HG02973 (cell line): Measurements from ENCODE around the gene CNTNAP2.

Experiments used
- ATAC-seq: cut with Tn5 transposase; IDR thresholded peaks from one replicate; pipeline ENCODE4 v1.9.1; 2021; ENCODE audit warnings: moderate library complexity; ENCODE audit not compliant: unreplicated experiment

CNTNAP2 gene

GRCh38 chr7:147513451-147513850, 1396.8 kb downstream of the CNTNAP2 start:
- no peak for ATAC-seq

DNA sequence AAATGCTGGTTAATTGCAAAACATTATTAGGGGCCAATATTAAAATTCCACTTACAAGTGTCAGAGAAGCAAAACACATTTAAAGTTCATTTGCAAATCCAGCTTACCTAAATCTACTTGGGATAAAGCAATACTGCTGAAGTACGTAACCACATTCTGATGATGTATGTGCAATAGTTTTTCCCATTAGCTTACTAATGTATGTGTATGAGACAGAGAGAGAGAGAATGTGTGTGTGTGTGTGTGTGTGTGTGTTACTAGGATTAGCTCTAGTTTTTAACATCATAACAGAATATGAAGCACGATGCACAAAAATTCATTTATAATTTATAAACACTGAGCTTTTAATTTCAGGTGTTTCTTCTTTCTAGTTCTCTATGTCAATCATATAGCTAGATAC, 1399.8 kb downstream of the CNTNAP2 start:
- no peak for ATAC-seq

DNA sequence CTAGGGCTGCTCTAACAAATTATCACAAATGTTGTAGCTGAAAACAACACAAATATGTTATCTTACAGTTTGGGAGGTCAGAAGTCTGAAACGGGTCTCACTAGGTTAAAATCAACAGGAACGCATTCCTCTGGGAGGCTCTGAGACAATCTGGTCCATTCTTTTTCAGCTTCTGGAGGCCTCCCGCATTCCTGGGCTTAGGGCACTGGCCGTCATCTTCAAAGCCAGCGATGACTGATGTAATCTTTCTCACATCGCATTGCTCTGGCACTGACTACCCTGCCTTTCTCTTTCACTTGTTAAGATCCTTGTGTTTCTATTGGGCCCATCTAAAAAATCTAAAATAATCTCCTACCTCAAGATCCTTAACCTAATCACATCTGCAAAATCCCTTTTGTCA, 1402.5 kb downstream of the CNTNAP2 start:
- no peak for ATAC-seq

- no peak for ATAC-seq
These were observed 1406.5 kb downstream of the CNTNAP2 start for GRCh38 chr7:147523056-147523455.

DNA sequence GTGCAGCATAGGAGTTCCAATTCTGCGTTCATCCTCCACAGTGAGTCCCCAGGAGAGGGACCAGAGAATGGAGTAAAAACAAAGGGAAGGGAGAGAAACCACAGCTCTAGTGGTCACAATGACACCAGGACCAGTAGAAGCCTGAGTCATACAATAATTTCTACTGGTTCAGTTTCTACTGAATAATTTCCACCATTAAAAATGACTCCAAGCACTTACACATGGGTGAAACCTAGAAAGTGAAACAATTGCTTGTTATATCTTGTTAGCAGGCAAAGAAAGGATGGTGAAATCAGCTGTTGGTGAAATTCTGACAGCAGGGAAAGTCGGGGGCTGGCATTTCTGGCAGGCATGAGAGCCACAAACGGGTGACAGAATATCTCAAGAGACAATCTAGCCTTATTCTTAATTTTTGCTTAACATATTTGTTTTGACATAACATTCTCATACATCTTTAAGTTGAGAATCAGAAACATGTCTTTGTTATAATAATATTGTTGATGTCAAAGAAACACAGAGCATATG, 1408.2 kb downstream of the CNTNAP2 start:
- ATAC-seq: no peak

DNA sequence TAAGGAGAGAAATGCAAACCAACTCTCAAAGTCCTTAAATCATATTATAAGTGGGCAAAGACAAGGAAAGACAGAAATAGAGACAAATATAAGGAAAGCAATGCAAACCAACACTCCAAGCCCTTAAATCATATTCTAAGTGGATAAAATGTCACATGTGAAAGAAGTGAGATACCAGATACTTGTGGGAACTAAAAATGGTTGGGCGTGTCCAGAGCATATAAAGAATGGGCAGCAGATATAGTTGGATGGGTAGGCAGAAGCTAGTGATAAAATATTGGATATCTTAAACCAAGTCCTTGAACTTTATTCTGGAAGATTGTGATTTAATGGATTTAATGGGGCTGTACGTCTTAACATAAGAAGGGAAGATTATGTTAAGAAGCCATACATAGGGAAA, 1408.7 kb downstream of the CNTNAP2 start:
- ATAC-seq: no peak

GRCh38 chr7:147535701-147536111, 1419.1 kb downstream of the CNTNAP2 start:
- no peak for ATAC-seq

DNA sequence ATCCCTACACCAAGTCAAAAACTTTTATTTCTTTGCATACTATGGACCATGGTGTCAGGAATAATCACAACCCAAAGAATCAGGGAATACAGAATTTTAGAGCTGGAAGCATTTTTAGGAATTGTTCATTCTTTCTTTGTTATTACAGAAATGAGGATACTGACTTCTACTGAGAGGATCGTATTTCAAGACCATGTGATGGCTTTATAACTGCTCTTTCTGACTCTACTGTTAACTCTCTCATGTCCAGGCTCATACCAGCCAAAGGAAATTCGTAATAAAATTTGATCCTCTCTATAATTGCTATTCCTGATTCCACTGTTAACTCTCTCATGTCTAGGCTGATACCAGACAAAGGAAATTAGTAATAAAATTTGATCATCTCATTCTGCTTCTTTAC, 1423.1 kb downstream of the CNTNAP2 start:
- ATAC-seq: no peak

- ATAC-seq: no peak
These were observed 1424.1 kb downstream of the CNTNAP2 start for GRCh38 chr7:147540743-147541142.

DNA sequence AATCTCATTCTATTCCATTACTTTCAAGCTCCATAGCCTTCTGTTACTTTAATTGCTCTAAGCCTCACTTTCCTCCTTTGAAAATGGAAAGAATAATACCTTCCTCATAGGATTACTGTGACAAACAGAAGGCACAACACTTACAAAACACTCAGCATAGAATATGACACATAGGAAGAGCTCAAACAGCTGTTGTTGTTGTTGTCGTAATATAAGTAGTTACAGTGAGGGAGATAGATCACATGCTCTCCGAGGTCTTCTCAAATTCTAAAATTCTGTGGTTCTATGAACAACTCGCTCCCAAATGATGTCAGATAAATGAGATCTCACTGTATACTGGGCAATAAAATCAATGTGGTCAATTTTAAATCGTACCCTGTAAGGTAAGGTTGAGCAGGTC, 1424.7 kb downstream of the CNTNAP2 start:
- no peak for ATAC-seq

GRCh38 chr7:147547252-147547897, 1430.8 kb downstream of the CNTNAP2 start:
- ATAC-seq: no peak

DNA sequence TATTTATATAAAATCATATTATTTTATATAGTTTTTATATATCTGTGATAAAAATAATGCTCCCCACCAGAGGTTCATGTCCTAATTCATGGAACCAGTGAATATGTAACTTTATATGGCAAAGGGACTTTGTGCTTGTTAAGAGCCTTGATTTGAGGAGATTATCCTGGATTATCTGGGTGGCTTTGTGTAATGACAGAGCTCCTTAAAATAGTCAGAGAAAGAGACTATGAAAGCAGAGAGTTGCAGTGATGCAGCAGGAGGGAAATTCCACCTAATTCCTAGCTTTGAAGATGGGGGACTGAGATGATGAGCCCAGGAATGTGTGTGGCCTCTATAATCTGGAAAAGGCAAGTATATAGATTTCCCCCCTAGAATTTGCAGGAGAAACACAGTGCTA, 1439.7 kb downstream of the CNTNAP2 start:
- ATAC-seq: no peak

- ATAC-seq: no peak
These were observed 1447.1 kb downstream of the CNTNAP2 start for GRCh38 chr7:147563669-147564068.

- no peak for ATAC-seq
These were observed 1448.3 kb downstream of the CNTNAP2 start for GRCh38 chr7:147564786-147565476.

DNA sequence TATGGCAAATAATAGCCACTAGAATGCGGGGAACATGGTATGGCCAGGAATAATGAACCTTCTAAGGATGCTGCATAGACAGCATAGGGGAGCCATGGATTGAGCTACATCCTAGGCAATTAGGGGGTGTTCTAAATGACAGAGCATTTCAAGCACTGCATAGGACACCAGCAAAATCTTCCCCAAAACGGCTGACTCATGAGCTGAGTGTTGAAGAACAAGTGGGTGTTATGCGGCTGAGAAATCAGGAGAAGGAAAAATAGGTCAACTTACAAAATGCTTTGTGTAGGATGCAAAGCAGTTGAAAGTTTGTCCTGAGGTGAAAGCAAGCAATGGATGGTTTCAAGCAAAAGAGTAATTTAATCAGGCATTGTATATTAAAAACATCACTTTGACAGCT, 1450.4 kb downstream of the CNTNAP2 start:
- no peak for ATAC-seq

DNA sequence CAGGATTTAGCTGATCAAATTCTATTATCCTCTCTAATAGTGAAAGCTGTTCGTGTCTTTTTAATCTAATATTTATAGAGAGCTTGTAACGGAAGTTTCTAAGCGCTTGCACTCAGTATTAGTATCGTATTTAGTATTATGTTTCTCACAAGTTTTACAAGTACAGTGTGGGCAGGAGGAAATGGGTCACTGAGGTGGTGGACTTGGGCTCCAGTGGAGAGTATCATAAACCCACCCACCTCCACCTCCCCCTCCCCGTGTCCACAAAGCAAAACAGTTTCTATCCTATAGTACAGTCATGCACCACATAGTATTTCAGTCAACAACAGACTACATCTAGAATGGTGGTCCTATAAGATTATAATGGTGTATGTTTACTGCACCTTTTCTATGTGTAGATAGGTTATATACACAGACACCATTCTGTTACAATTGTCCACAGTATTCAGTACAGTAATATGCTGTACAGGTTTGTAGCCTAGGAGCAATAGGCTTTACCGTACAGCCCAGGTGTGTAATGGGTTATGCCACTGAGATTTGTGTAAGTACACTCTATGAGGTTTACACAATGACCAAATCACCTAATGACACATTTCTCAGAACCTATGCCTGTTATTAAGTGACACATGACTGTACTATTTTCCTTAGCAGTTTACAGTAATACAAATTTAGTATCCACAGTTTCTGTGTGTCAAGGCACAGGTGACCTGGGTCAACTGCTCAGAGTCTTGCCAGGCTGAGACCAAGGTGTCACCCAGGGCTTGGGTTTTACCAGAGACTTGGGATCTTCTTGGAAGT, 1452.7 kb downstream of the CNTNAP2 start:
- no peak for ATAC-seq

DNA sequence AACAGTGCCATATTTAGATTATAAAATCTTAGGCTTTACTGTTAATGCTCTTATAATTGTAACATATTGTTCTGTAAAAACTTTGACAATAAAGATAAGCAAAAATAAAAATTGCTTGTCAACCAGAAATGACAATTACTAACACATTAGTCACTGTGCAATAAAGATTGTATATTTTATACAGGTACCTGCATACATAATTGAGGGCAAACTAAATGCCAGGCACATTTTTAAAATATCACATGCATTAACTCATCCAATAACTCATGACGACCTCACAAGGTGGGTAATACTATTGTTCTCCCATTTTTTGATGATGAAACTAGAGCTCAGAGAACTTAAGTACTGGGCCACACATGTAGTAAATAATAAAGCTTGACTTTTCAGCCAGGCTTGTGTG, 1453.8 kb downstream of the CNTNAP2 start:
- no peak for ATAC-seq

GRCh38 chr7:147571436-147572185, 1455.0 kb downstream of the CNTNAP2 start:
- no peak for ATAC-seq

DNA sequence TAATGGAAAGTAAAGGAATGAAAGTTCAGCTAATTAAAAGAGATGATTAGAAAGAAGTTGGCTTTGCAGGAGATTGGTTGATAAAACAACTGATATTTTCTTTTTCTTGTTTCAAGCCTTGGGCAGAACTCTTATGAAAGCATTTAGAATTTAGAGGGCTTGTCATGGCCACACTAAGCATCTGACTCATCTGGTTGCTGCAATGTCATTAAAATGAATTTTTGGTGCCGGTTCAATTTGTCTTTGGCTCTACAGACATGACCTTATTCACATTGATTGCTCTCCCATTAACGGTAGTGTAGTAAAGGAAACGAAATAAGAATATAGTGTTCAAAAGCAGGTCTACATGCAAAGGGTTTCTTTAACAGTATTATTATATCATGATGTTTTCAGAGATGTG, 1461.6 kb downstream of the CNTNAP2 start:
- ATAC-seq: no peak

- no peak for ATAC-seq
These were observed 1462.5 kb downstream of the CNTNAP2 start for GRCh38 chr7:147579148-147579547.

DNA sequence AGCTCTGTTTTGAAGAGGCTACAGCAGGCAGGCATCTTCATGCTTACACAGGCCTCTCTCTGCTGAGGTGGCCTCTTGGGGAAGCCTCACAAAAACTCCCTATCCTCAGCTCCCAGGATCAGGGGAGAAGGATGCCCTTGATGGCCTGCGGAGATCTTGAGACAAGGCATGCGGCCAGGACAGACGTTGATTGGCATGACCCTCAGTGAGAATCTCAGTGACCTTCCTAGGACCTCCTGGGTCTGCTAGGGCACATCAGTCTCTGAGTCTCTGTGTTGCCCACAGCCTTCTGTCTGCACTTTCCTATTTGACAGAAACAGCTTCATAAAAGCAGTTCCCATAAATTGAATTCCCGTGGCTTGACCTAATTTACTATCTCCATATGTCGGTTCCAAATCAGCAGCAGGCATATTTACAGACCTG, 1468.2 kb downstream of the CNTNAP2 start:
- ATAC-seq: no peak
